Measurements from ENCODE around the gene CSH2. TPM values are rescaled to one million over a fixed set of nuclear protein-coding genes. Genes with fewer than 3 reads are reported as not detected.

CSH2 gene
- total RNA-seq, 1 donor from 2014 or later, result 0.56 TPM

GRCh38 chr17:63841350-63842172 is 31.9 kb downstream of the CSH2 start:
- Mint-ChIP-seq H3K27me3 (ENCODE audit: unreplicated experiment) (peaks cover 17% of the 10 kb centered on the region), H3K4me1 (ENCODE audit: low read depth, unreplicated experiment) (peaks cover 12% of the 10 kb centered on the region), H3K9me3 (ENCODE audit: unreplicated experiment) (peaks cover 18% of the 10 kb centered on the region), H3K36me3 (ENCODE audit: unreplicated experiment) (no peaks in the 10 kb centered on the region), H3K4me3 (ENCODE audit: unreplicated experiment) (peak overlapping the region; percentile 95), H3K27ac (ENCODE audit: unreplicated experiment) (peak overlapping the region; percentile 92)
- TF ChIP-seq CTCF (IDR thresholded peaks at IDR 0.05; ENCODE audit: partially characterized antibody, unreplicated experiment), result no peak
- peak; percentile 69 for DNase-seq

GRCh38 chr17:63840591-63841349 is 32.7 kb downstream of the CSH2 start:
- Mint-ChIP-seq H3K4me3 (ENCODE audit: unreplicated experiment) (peak overlapping the region; percentile 95), H3K9me3 (ENCODE audit: unreplicated experiment) (peaks cover 18% of the 10 kb centered on the region), H3K4me1 (ENCODE audit: low read depth, unreplicated experiment) (peaks cover 12% of the 10 kb centered on the region), H3K27me3 (ENCODE audit: unreplicated experiment) (peaks cover 17% of the 10 kb centered on the region), H3K36me3 (ENCODE audit: unreplicated experiment) (no peaks in the 10 kb centered on the region), H3K27ac (ENCODE audit: unreplicated experiment) (peak overlapping the region; percentile 92)
- no peak for TF ChIP-seq CTCF (IDR thresholded peaks at IDR 0.05; ENCODE audit: partially characterized antibody, unreplicated experiment)
- no peak for DNase-seq

- Mint-ChIP-seq H3K4me1 (ENCODE audit: low read depth, unreplicated experiment) (peaks cover 16% of the 10 kb centered on the region), H3K4me3 (ENCODE audit: unreplicated experiment) (peak overlapping the region; percentile 78), H3K27me3 (ENCODE audit: unreplicated experiment) (peaks cover 18% of the 10 kb centered on the region), H3K27ac (ENCODE audit: unreplicated experiment) (peak overlapping the region; percentile 96), H3K36me3 (ENCODE audit: unreplicated experiment) (no peaks in the 10 kb centered on the region), H3K9me3 (ENCODE audit: unreplicated experiment) (peaks cover 12% of the 10 kb centered on the region)
- TF ChIP-seq CTCF (IDR thresholded peaks at IDR 0.05; ENCODE audit: partially characterized antibody, unreplicated experiment), result no peak
- DNase-seq, result peak; percentile 37
Measured at GRCh38 chr17:63838631-63839171, 34.8 kb downstream of the CSH2 start.

- Mint-ChIP-seq H3K36me3 (ENCODE audit: unreplicated experiment) (no peaks in the 10 kb centered on the region), H3K27ac (ENCODE audit: unreplicated experiment) (peak overlapping the region; percentile 70), H3K27me3 (ENCODE audit: unreplicated experiment) (peaks cover 16% of the 10 kb centered on the region), H3K9me3 (ENCODE audit: unreplicated experiment) (peaks cover 9% of the 10 kb centered on the region), H3K4me3 (ENCODE audit: unreplicated experiment) (peak overlapping the region; percentile 78), H3K4me1 (ENCODE audit: low read depth, unreplicated experiment) (peaks cover 16% of the 10 kb centered on the region)
- TF ChIP-seq CTCF (IDR thresholded peaks at IDR 0.05; ENCODE audit: partially characterized antibody, unreplicated experiment), result no peak
- no peak for DNase-seq
Measured at GRCh38 chr17:63837962-63838600, 35.4 kb downstream of the CSH2 start.

All from glutamatergic neuron (in vitro differentiated cells).